Keratinocyte (primary cell): ENCODE data around the gene PPIL4. TPM values are rescaled to one million over a fixed set of nuclear protein-coding genes. Genes with fewer than 3 reads are reported as not detected.

ENCODE experiments used
- DNase-seq: peaks from one replicate; pipeline ENCODE4 v3.0.0-alpha.2; 2011; ENCODE audit warnings: low read depth, missing footprints, low spot score
- FAIRE-seq: peaks from 2 replicates; lab custom pipeline; 2011; peaks lifted over from hg19 to GRCh38; lab: Jason Lieb, UNC
- H2AFZ ChIP-seq: 2 replicates; pipeline ENCODE4 v1.6.0; 2012; ENCODE audit warnings: low read length, control low read depth, inconsistent platforms; ENCODE audit not compliant: control insufficient read depth
- H3K27ac ChIP-seq: 2 replicates; pipeline ENCODE4 v1.5.1; 2011; ENCODE audit warnings: low read length; ENCODE audit not compliant: control insufficient read depth, insufficient read depth
- H3K27me3 ChIP-seq: 3 replicates; pipeline ENCODE4 v1.6.0; 2011; ENCODE audit warnings: low read length; ENCODE audit not compliant: control insufficient read depth, insufficient read depth; ENCODE audit errors: extremely low read depth
- H3K36me3 ChIP-seq, 2 experiments: 2 replicates in 1 of 2; 3 replicates in 1 of 2; pipeline ENCODE4 v1.5.1; 2011; ENCODE audit warnings: low read length in 2 of 2, mild to moderate bottlenecking in 1 of 2; ENCODE audit not compliant: control insufficient read depth in 2 of 2, insufficient read depth in 2 of 2; ENCODE audit errors: extremely low read depth in 1 of 2
- H3K4me1 ChIP-seq: 3 replicates; pipeline ENCODE4 v1.5.1; 2011; ENCODE audit warnings: low read length; ENCODE audit not compliant: control insufficient read depth, insufficient read depth; ENCODE audit errors: extremely low read depth
- H3K4me2 ChIP-seq: 3 replicates; pipeline ENCODE4 v1.6.0; 2011; ENCODE audit warnings: low read depth, low read length; ENCODE audit not compliant: control insufficient read depth, insufficient read depth; ENCODE audit errors: extremely low read depth
- H3K4me3 ChIP-seq, 3 experiments: fragments of 200-600 bp in 1 of 3; sonication (generic) in 1 of 3; 2 replicates in 2 of 3; 3 replicates in 1 of 3; pipeline ENCODE4 v1.5.1; 2011 to 2016; ENCODE audit warnings: low read length in 3 of 3, mild to moderate bottlenecking in 3 of 3, control low read depth in 2 of 3, inconsistent platforms in 1 of 3, low read depth in 1 of 3, mixed read lengths in 1 of 3, mixed run types in 1 of 3, moderate library complexity in 1 of 3; ENCODE audit not compliant: control insufficient read depth in 2 of 3, insufficient read depth in 2 of 3; ENCODE audit errors: extremely low read depth in 1 of 3
- H3K79me2 ChIP-seq: 2 replicates; pipeline ENCODE4 v1.6.0; 2012; ENCODE audit warnings: low read length; ENCODE audit not compliant: control insufficient read depth, insufficient read depth
- H3K9ac ChIP-seq: 3 replicates; pipeline ENCODE4 v1.6.0; 2011; ENCODE audit warnings: low read length; ENCODE audit not compliant: control insufficient read depth, insufficient read depth; ENCODE audit errors: extremely low read depth
- H3K9me1 ChIP-seq: 3 replicates; pipeline ENCODE4 v1.6.0; 2011; ENCODE audit warnings: low read length; ENCODE audit not compliant: control insufficient read depth, insufficient read depth; ENCODE audit errors: extremely low read depth
- H3K9me3 ChIP-seq: 2 replicates; pipeline ENCODE4 v1.5.1; 2012; ENCODE audit warnings: low read depth, low read length; ENCODE audit not compliant: control insufficient read depth
- H4K20me1 ChIP-seq: 3 replicates; pipeline ENCODE4 v1.6.0; 2011; ENCODE audit warnings: low read length; ENCODE audit not compliant: control insufficient read depth, insufficient read depth; ENCODE audit errors: extremely low read depth
- EZH2 ChIP-seq: IDR thresholded peaks from one replicate; pipeline ENCODE4 v1.6.1; 2012; ENCODE audit warnings: inconsistent platforms, mild to moderate bottlenecking, low read length, moderate library complexity
- dilution Hi-C: fragments of 300-500 bp; cut with MboI; formaldehyde crosslinking; loops from one replicate; pipeline ENCODE4 v1.7.0; 2020; ENCODE audit warnings: low sequenced_read_pairs; ENCODE audit not compliant: extremely low pct_ligation_motif_present
- polyA plus RNA-seq, 5 experiments: library from polyadenylated mRNA; depleted of rRNA in 3 of 5; stranded (reverse) in 3 of 5; stranded (forward) in 1 of 5; unstranded in 1 of 5; fragments of >200 nt; gene quantifications; 1 replicate in 1 of 5; 2 replicates in 3 of 5; 3 replicates in 1 of 5; pipeline versions ENCODE4 v1.2.1 to v1.2.3, GENCODE V29; 2011 to 2012; ENCODE audit warnings: missing spikeins in 2 of 5, low read depth in 1 of 5, low replicate concordance in 1 of 5
- TF ChIP-seq, protein P1 (sequence below), 3 experiments: IDR thresholded peaks in 1 of 3; conservative IDR thresholded peaks in 1 of 3; optimal IDR thresholded peaks in 1 of 3; 2 replicates in 2 of 3; 3 replicates in 1 of 3; pipeline versions ENCODE3 to v1.5.1; 2011; ENCODE audit warnings: low read length in 3 of 3, mild to moderate bottlenecking in 3 of 3, moderate library complexity in 2 of 3, control low read depth in 1 of 3, inconsistent platforms in 1 of 3; ENCODE audit not compliant: insufficient read depth in 2 of 3; ENCODE audit errors: extremely low read depth in 1 of 3

PPIL4 gene
- polyA plus RNA-seq, 1 donor (not counting 4 experiments of a cell fraction or from before 2014, with no cell fraction given): 14.0 TPM

DNA sequence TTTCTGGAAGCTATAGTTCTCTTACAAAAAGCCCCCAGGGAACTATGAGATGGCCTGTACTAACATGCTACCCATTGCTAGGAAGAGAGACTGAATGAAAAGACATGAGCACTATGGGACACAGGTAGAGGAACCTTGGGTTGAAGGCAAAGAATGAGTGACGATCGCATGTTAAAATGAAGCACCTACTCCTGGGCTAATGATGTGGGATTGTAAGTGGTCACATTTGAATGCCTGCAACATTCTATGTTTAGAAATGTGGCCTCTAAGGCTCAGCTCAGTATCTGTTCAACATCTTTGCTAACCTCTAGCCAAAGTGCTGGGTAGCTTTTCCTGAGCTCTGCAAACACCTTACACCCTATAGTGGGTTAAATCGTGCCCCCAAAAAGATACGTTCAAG is 55.9 kb downstream of the PPIL4 start:
- FAIRE-seq: no peak
- Histone ChIP-seq H3K9ac (no peak overlapping the region), H3K9me3 (no peaks in the 10 kb centered on the region), H3K4me2 (no peak overlapping the region), H3K36me3 (no peaks in the 10 kb centered on the region), H2AFZ (no peak overlapping the region), H4K20me1 (no peaks in the 10 kb centered on the region), H3K27me3 (no peaks in the 10 kb centered on the region), H3K27ac (no peak overlapping the region), H3K79me2 (no peaks in the 10 kb centered on the region), H3K4me3 (no peak overlapping the region), H3K4me1 (peaks cover 1% of the 10 kb centered on the region), H3K9me1 (no peaks in the 10 kb centered on the region)
- DNase-seq: no peak
- no peak for TF ChIP-seq EZH2
- TF ChIP-seq, protein P1, sequence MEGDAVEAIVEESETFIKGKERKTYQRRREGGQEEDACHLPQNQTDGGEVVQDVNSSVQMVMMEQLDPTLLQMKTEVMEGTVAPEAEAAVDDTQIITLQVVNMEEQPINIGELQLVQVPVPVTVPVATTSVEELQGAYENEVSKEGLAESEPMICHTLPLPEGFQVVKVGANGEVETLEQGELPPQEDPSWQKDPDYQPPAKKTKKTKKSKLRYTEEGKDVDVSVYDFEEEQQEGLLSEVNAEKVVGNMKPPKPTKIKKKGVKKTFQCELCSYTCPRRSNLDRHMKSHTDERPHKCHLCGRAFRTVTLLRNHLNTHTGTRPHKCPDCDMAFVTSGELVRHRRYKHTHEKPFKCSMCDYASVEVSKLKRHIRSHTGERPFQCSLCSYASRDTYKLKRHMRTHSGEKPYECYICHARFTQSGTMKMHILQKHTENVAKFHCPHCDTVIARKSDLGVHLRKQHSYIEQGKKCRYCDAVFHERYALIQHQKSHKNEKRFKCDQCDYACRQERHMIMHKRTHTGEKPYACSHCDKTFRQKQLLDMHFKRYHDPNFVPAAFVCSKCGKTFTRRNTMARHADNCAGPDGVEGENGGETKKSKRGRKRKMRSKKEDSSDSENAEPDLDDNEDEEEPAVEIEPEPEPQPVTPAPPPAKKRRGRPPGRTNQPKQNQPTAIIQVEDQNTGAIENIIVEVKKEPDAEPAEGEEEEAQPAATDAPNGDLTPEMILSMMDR (optimal IDR thresholded peaks at IDR 0.05 in 1 of 3, IDR thresholded peaks at IDR 0.05 in 1 of 3, conservative IDR thresholded peaks at IDR 0.05 in 1 of 3; ENCODE audit: extremely low read depth in 1 of 3, insufficient read depth in 2 of 3, low read length in 3 of 3): no peak
- dilution Hi-C loops: no loop called here

DNA sequence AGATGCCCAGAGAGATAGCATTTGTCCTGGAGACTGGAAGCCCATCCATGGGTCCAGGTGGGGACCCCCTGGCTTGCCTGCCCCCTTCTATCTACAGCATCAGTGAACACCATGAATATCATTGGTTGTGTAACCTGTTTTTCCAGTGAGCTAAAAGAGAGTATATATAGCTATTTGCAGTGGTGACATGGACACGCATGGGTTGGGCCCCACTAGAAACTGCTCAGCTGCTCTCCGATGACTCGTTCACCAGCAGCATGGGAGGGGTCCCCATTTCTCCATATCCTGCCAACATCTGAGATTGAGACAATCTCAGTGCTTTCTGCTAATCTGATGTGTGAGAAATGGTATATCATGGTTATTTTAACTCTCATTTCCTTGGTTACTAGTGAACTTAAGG is 57.0 kb downstream of the PPIL4 start:
- Histone ChIP-seq H2AFZ (no peak overlapping the region), H3K4me3 (no peak overlapping the region), H4K20me1 (no peaks in the 10 kb centered on the region), H3K4me2 (no peak overlapping the region), H3K27me3 (no peaks in the 10 kb centered on the region), H3K36me3 (no peaks in the 10 kb centered on the region), H3K79me2 (no peaks in the 10 kb centered on the region), H3K9me3 (no peaks in the 10 kb centered on the region), H3K9ac (no peak overlapping the region), H3K9me1 (no peaks in the 10 kb centered on the region), H3K4me1 (peaks cover 6% of the 10 kb centered on the region), H3K27ac (no peak overlapping the region)
- no peak for DNase-seq
- FAIRE-seq: no peak
- dilution Hi-C loops: no loop called here
- TF ChIP-seq, protein P1 (optimal IDR thresholded peaks at IDR 0.05 in 1 of 3, IDR thresholded peaks at IDR 0.05 in 1 of 3, conservative IDR thresholded peaks at IDR 0.05 in 1 of 3; ENCODE audit: extremely low read depth in 1 of 3, insufficient read depth in 2 of 3, low read length in 3 of 3): no peak
- no peak for TF ChIP-seq EZH2
